SK-N-SH (cell line): ENCODE results near the gene GDPD5. TPM values are rescaled to one million over a fixed set of nuclear protein-coding genes. Genes with fewer than 3 reads are reported as not detected.

ENCODE experiments used
- CTCF ChIA-PET: fragments of 300-600, 350-600 bp; formaldehyde crosslinking; extraction: SDS; loops from one replicate; lab custom pipeline; 2021; lab: Yijun Ruan, JAX
- POLR2A ChIA-PET: fragments of 350-600 bp; sonication (Branson Sonifier 250); formaldehyde crosslinking; extraction: SDS; loops from one replicate; lab custom pipeline; 2020; ENCODE audit warnings: antibody characterized with exemption, inconsistent platforms; lab: Yijun Ruan, JAX
- DNase-seq: peaks from one replicate; pipeline ENCODE4 v3.0.0; 2012
- H2AFZ ChIP-seq: fragments of 200-600 bp; sonication (generic); 2 replicates; pipeline ENCODE4 v1.8.1; 2016; ENCODE audit warnings: antibody characterized with exemption, mild to moderate bottlenecking, low read depth
- H3F3A ChIP-seq: fragments of 200-600 bp; sonication (generic); replicated peaks from 2 replicates; pipeline ENCODE3; 2016; ENCODE audit warnings: antibody characterized with exemption, mild to moderate bottlenecking; ENCODE audit not compliant: insufficient read depth
- H3K27ac ChIP-seq, 2 experiments: fragments of 200-500 bp in 1 of 2; fragments of 200-600 bp in 1 of 2; sonication (Bioruptor generic) in 1 of 2; sonication (generic), shearing (Covaris generic) in 1 of 2; 2 replicates each; pipeline versions ENCODE4 v1.5.1 to v1.6.1; 2014 to 2016; ENCODE audit warnings: low read depth in 2 of 2, inconsistent platforms in 1 of 2, low read length in 1 of 2, mild to moderate bottlenecking in 1 of 2, mixed read lengths in 1 of 2
- H3K27me3 ChIP-seq: fragments of 200-600 bp; sonication (generic), shearing (Covaris generic); 2 replicates; pipeline ENCODE4 v1.6.1; 2016; ENCODE audit warnings: mixed run types; ENCODE audit not compliant: insufficient read depth
- H3K36me3 ChIP-seq, 2 experiments: fragments of 200-500 bp in 1 of 2; fragments of 200-600 bp in 1 of 2; sonication (Bioruptor generic) in 1 of 2; sonication (generic) in 1 of 2; replicated peaks in 1 of 2; 2 replicates each; pipeline versions ENCODE3 to v1.5.1; 2014 to 2016; ENCODE audit warnings: low read length in 1 of 2, mild to moderate bottlenecking in 1 of 2; ENCODE audit not compliant: insufficient read depth in 2 of 2, control insufficient read depth in 1 of 2
- H3K4me1 ChIP-seq, 2 experiments: fragments of 200-500 bp in 1 of 2; fragments of 200-600 bp in 1 of 2; sonication (Bioruptor generic) in 1 of 2; sonication (generic), shearing (Covaris generic) in 1 of 2; 2 replicates each; pipeline versions ENCODE4 v1.5.1 to v1.6.1; 2014 to 2016; ENCODE audit warnings: low read depth in 1 of 2, low read length in 1 of 2, mixed run types in 1 of 2; ENCODE audit not compliant: insufficient read depth in 2 of 2, control insufficient read depth in 1 of 2
- H3K4me2 ChIP-seq: fragments of 200-600 bp; sonication (generic), shearing (Covaris generic); 2 replicates; pipeline ENCODE4 v1.6.1; 2017; ENCODE audit warnings: mixed run types
- H3K4me3 ChIP-seq, 2 experiments: fragments of 200-500 bp in 1 of 2; fragments of 200-600 bp in 1 of 2; sonication (Bioruptor generic) in 1 of 2; sonication (generic), shearing (Covaris generic) in 1 of 2; 2 replicates each; pipeline versions ENCODE4 v1.5.1 to v1.8.1; 2014 to 2016; ENCODE audit warnings: low read depth in 2 of 2, inconsistent platforms in 1 of 2, low read length in 1 of 2, mild to moderate bottlenecking in 1 of 2, mixed read lengths in 1 of 2, moderate library complexity in 1 of 2
- H3K79me2 ChIP-seq: fragments of 200-600 bp; sonication (generic); 2 replicates; pipeline ENCODE4 v1.8.1; 2017; ENCODE audit warnings: mild to moderate bottlenecking; ENCODE audit not compliant: insufficient read depth
- H3K9ac ChIP-seq: fragments of 200-600 bp; sonication (generic); 2 replicates; pipeline ENCODE4 v1.6.1; 2017; ENCODE audit warnings: mixed run types
- H3K9me2 ChIP-seq: fragments of 200-600 bp; sonication (generic); 2 replicates; pipeline ENCODE4 v1.6.1; 2017; ENCODE audit warnings: mixed run types
- H3K9me3 ChIP-seq: fragments of 200-600 bp; sonication (generic); 2 replicates; pipeline ENCODE4 v1.6.1; 2017; ENCODE audit warnings: mixed run types, mild to moderate bottlenecking, moderate library complexity
- H4K20me1 ChIP-seq: fragments of 200-600 bp; sonication (generic); 2 replicates; pipeline ENCODE4 v1.6.1; 2017; ENCODE audit warnings: mild to moderate bottlenecking, mixed run types; ENCODE audit not compliant: insufficient read depth
- CHD2 ChIP-seq: fragments of 150-350 bp; IDR thresholded peaks from 2 replicates; pipeline ENCODE4 v1.6.1; 2018; ENCODE audit warnings: low read length; ENCODE audit not compliant: partially characterized antibody
- CTCF ChIP-seq: fragments of 200-600 bp; sonication (generic); IDR thresholded peaks from 2 replicates; pipeline ENCODE4 v1.6.1; 2017; ENCODE audit warnings: antibody characterized with exemption, mild to moderate bottlenecking, moderate library complexity
- ELF1 ChIP-seq: IDR thresholded peaks from 2 replicates; pipeline ENCODE4 v1.4.0; 2012
- FOXJ3 ChIP-seq: sonication (generic); formaldehyde crosslinking; IDR thresholded peaks from 2 replicates; pipeline ENCODE4 v1.5.1; 2020; ENCODE audit warnings: mild to moderate bottlenecking, missing genetic modification reagents
- GABPA ChIP-seq: IDR thresholded peaks from 2 replicates; pipeline ENCODE4 v1.4.0; 2012; ENCODE audit warnings: low read depth, mild to moderate bottlenecking
- GATA2 ChIP-seq: sonication (generic); formaldehyde crosslinking; IDR thresholded peaks from 2 replicates; pipeline ENCODE4 v1.5.0; 2020; ENCODE audit warnings: mild to moderate bottlenecking, missing genetic modification reagents
- IRF3 ChIP-seq: fragments of 150-350 bp; IDR thresholded peaks from 2 replicates; pipeline ENCODE4 v1.6.1; 2016; ENCODE audit warnings: mild to moderate bottlenecking, low read depth, low read length
- MAX ChIP-seq: IDR thresholded peaks from 2 replicates; pipeline ENCODE4 v1.4.0; 2012; ENCODE audit warnings: low read depth
- MEF2A ChIP-seq: IDR thresholded peaks from 2 replicates; pipeline ENCODE4 v1.4.0; 2012; ENCODE audit warnings: low read depth, borderline replicate concordance
- PBX3 ChIP-seq: IDR thresholded peaks from 2 replicates; pipeline ENCODE4; 2012
- RAD21 ChIP-seq: IDR thresholded peaks from 2 replicates; pipeline ENCODE4 v1.6.1; 2012; ENCODE audit warnings: mild to moderate bottlenecking, low read length
- REST ChIP-seq: IDR thresholded peaks from 2 replicates; pipeline ENCODE4 v1.6.1; 2012; ENCODE audit warnings: mild to moderate bottlenecking, low read depth, low read length, moderate library complexity
- RXRA ChIP-seq: IDR thresholded peaks from 2 replicates; pipeline ENCODE4 v1.4.0; 2012; ENCODE audit warnings: low read depth, mild to moderate bottlenecking, borderline replicate concordance
- SIN3A ChIP-seq: IDR thresholded peaks from 2 replicates; pipeline ENCODE4 v1.6.1; 2012; ENCODE audit warnings: low read depth, mild to moderate bottlenecking, low read length, moderate library complexity, borderline replicate concordance
- TAF1 ChIP-seq: IDR thresholded peaks from 2 replicates; pipeline ENCODE4 v1.6.1; 2012; ENCODE audit warnings: low read depth, mild to moderate bottlenecking, low read length, moderate library complexity, borderline replicate concordance
- USF1 ChIP-seq: IDR thresholded peaks from 2 replicates; pipeline ENCODE4 v1.4.0; 2012; ENCODE audit warnings: low read depth, borderline replicate concordance
- USF2 ChIP-seq: fragments of 150-350 bp; IDR thresholded peaks from 2 replicates; pipeline ENCODE4 v1.6.1; 2017; ENCODE audit warnings: antibody characterized with exemption, low read length, low read depth, borderline replicate concordance
- YY1 ChIP-seq: IDR thresholded peaks from 2 replicates; pipeline ENCODE4 v1.4.0; 2012; ENCODE audit warnings: low read depth, mild to moderate bottlenecking
- WGBS: methylation state at CpG from one replicate; pipeline ENCODE4 v1.1.6; 2017; ENCODE audit warnings: low lambda C conversion rate; 5-methylcytosine and 5-hydroxymethylcytosine counted together
- polyA plus RNA-seq, 3 experiments: library from polyadenylated mRNA; depleted of rRNA; stranded (reverse); fragments of >200 nt; gene quantifications; 2 replicates each; pipeline ENCODE4 v1.2.3, GENCODE V29; 2012

GDPD5 gene
- polyA plus RNA-seq, 1 of the 3 experiments (the other 2 are of a cell fraction), result 2.2 TPM

- H3F3A ChIP-seq, result peaks cover 2% of the 10 kb centered on the region
- no peaks in the 10 kb centered on the region for H3K36me3 ChIP-seq
- H3K79me2 ChIP-seq, result no peaks in the 10 kb centered on the region
- no peaks in the 10 kb centered on the region for H3K27me3 ChIP-seq
- 93% methylated on average over 3 of the region's 4 CpGs for WGBS
- TF ChIP-seq MEF2A (no peak), PBX3 (no peak), USF1 (no peak), ELF1 (no peak), RAD21 (no peak), MAX (no peak), IRF3 (no peak), FOXJ3 (CRISPR knock-in tag) (no peak), GATA2 (no peak), RXRA (no peak), USF2 (no peak), YY1 (no peak), CHD2 (no peak), GABPA (no peak), CTCF (no peak), REST (no peak), SIN3A (no peak), TAF1 (no peak)
- H3K9me3 ChIP-seq, result no peaks in the 10 kb centered on the region
- ChIA-PET POLR2A (no interaction called here), CTCF (interaction anchor here (1.0 to 1.9 kb wide), 2 partner anchors 23 to 79 kb away, joined by 3 to 10 read pairs; no protein-coding TSS in a partner anchor)
- no peaks in the 10 kb centered on the region for H4K20me1 ChIP-seq
- no peak for DNase-seq
- no peak overlapping the region for H2AFZ ChIP-seq
- no peaks in the 10 kb centered on the region for H3K9me2 ChIP-seq
- no peak overlapping the region for H3K9ac ChIP-seq
- H3K4me1 ChIP-seq, result peaks cover 0 to 52% of the 10 kb centered on the region in 2 experiments; a peak in 3 of 4 replicates
- no peak overlapping the region for H3K27ac ChIP-seq
- H3K4me2 ChIP-seq, result no peak overlapping the region
- no peak overlapping the region for H3K4me3 ChIP-seq
Observed at GRCh38 chr11:75467881-75468280, 57.9 kb downstream of the GDPD5 start.
